Liver (tissue), 9 donors: ENCODE data around the gene COQ8B. TPM values are rescaled to one million over a fixed set of nuclear protein-coding genes. Genes with fewer than 3 reads are reported as not detected.

Source experiments
- DNase-seq: peaks from one replicate; pipeline ENCODE4 v3.0.0-alpha.2; 2017; ENCODE audit warnings: low spot score
- H3K27ac ChIP-seq, 2 donors: one replicate each; pipeline ENCODE4 v1.7.0; 2013; ENCODE audit warnings: inconsistent platforms in 2 of 2, low read length in 2 of 2, control low read depth in 1 of 2, low read depth in 1 of 2, mild to moderate bottlenecking in 1 of 2
- H3K27me3 ChIP-seq, 4 donors: one replicate each; pipeline versions ENCODE4 v1.6.1 to v1.7.0; 2013; ENCODE audit warnings: low read length in 3 of 4, inconsistent platforms in 1 of 4, mild to moderate bottlenecking in 1 of 4, moderate library complexity in 1 of 4; ENCODE audit not compliant: control insufficient read depth in 4 of 4, insufficient read depth in 4 of 4
- H3K36me3 ChIP-seq, 4 donors: one replicate each; pipeline versions ENCODE4 v1.6.1 to v1.7.0; 2013; ENCODE audit warnings: low read length in 3 of 4, mild to moderate bottlenecking in 3 of 4, low read depth in 1 of 4, moderate library complexity in 1 of 4; ENCODE audit not compliant: control insufficient read depth in 4 of 4, insufficient read depth in 3 of 4
- H3K4me1 ChIP-seq, 4 donors: one replicate each; pipeline versions ENCODE4 v1.6.1 to v1.7.0; 2013; ENCODE audit warnings: low read length in 3 of 4, mild to moderate bottlenecking in 3 of 4, moderate library complexity in 1 of 4; ENCODE audit not compliant: control insufficient read depth in 4 of 4, insufficient read depth in 4 of 4
- H3K4me3 ChIP-seq, 3 donors: one replicate each; pipeline versions ENCODE4 v1.6.1 to v1.7.0; 2013; ENCODE audit warnings: low read length in 3 of 3, control low read depth in 1 of 3, low read depth in 1 of 3, mild to moderate bottlenecking in 1 of 3
- H3K9ac ChIP-seq, 2 donors: one replicate each; pipeline ENCODE4 v1.7.0; 2013; ENCODE audit warnings: low read length in 2 of 2, mild to moderate bottlenecking in 2 of 2, moderate library complexity in 2 of 2, control low read depth in 1 of 2, low read depth in 1 of 2
- H3K9me3 ChIP-seq, 4 donors: one replicate each; pipeline versions ENCODE4 v1.6.1 to v1.7.0; 2013; ENCODE audit warnings: low read length in 3 of 4; ENCODE audit not compliant: control insufficient read depth in 4 of 4
- ATF3 ChIP-seq: IDR thresholded peaks from 2 replicates; pipeline ENCODE4 v1.6.1; 2016; ENCODE audit warnings: antibody characterized with exemption
- CTCF ChIP-seq: fragments of 150-350 bp; IDR thresholded peaks from 2 replicates; pipeline ENCODE4 v1.5.1; 2017; ENCODE audit warnings: improper control_type of control experiment, low read depth, low read length; ENCODE audit not compliant: missing input control
- EGR1 ChIP-seq, 2 donors: IDR thresholded peaks; 2 replicates each; pipeline ENCODE4 v1.6.1; 2016 to 2018; ENCODE audit warnings: antibody characterized with exemption in 2 of 2, low read depth in 2 of 2
- FOXA1 ChIP-seq: IDR thresholded peaks from 2 replicates; pipeline ENCODE4 v1.6.1; 2016; ENCODE audit warnings: antibody characterized with exemption
- FOXA2 ChIP-seq: IDR thresholded peaks from 2 replicates; pipeline ENCODE4 v1.6.1; 2016; ENCODE audit warnings: antibody characterized with exemption
- GABPA ChIP-seq, 2 donors: IDR thresholded peaks in 1 of 2; conservative IDR thresholded peaks in 1 of 2; 2 replicates each; pipeline ENCODE4 v1.6.1; 2016; ENCODE audit warnings: antibody characterized with exemption in 2 of 2, mild to moderate bottlenecking in 1 of 2, moderate library complexity in 1 of 2
- HNF4A ChIP-seq, 2 donors: conservative IDR thresholded peaks; 2 replicates each; pipeline ENCODE4 v1.6.1; 2016; ENCODE audit warnings: antibody characterized with exemption in 2 of 2, mild to moderate bottlenecking in 2 of 2
- HNF4G ChIP-seq: IDR thresholded peaks from 2 replicates; pipeline ENCODE4 v1.6.1; 2016; ENCODE audit warnings: antibody characterized with exemption
- JUND ChIP-seq, 2 donors: IDR thresholded peaks; 2 replicates each; pipeline ENCODE4 v1.6.1; 2016; ENCODE audit warnings: antibody characterized with exemption in 2 of 2
- MAX ChIP-seq: IDR thresholded peaks from 2 replicates; pipeline ENCODE4 v1.6.1; 2016; ENCODE audit warnings: antibody characterized with exemption
- RAD21 ChIP-seq, 2 donors: IDR thresholded peaks; 2 replicates each; pipeline ENCODE4 v1.6.1; 2016; ENCODE audit warnings: antibody characterized with exemption in 2 of 2, mild to moderate bottlenecking in 2 of 2
- REST ChIP-seq: IDR thresholded peaks from 2 replicates; pipeline ENCODE4 v1.6.1; 2016; ENCODE audit warnings: antibody characterized with exemption, mild to moderate bottlenecking
- RXRA ChIP-seq, 2 donors: IDR thresholded peaks; 2 replicates each; pipeline ENCODE4 v1.6.1; 2017 to 2018; ENCODE audit warnings: antibody characterized with exemption in 2 of 2, mild to moderate bottlenecking in 1 of 2
- SP1 ChIP-seq: IDR thresholded peaks from 2 replicates; pipeline ENCODE4 v1.6.1; 2018; ENCODE audit warnings: antibody characterized with exemption, mild to moderate bottlenecking
- TAF1 ChIP-seq: conservative IDR thresholded peaks from 2 replicates; pipeline ENCODE4 v1.6.1; 2016; ENCODE audit warnings: antibody characterized with exemption, mild to moderate bottlenecking
- YY1 ChIP-seq: IDR thresholded peaks from 2 replicates; pipeline ENCODE4 v1.6.1; 2016; ENCODE audit warnings: antibody characterized with exemption, mild to moderate bottlenecking
- ZBTB33 ChIP-seq: IDR thresholded peaks from 2 replicates; pipeline ENCODE4 v1.6.1; 2016; ENCODE audit warnings: antibody characterized with exemption
- WGBS: extraction: QIAGEN DNeasy Blood & Tissue Kit; methylation state at CpG from one replicate; pipeline ENCODE4 v1.1.7; 2013; 5-methylcytosine and 5-hydroxymethylcytosine counted together
- polyA plus RNA-seq, 2 donors: library from polyadenylated mRNA; stranded (reverse) in 1 of 2; unstranded in 1 of 2; fragments of 200-250 nt in 1 of 2; fragments of >200 nt in 1 of 2; fragmentation: Nextera tagmentation in 1 of 2; extraction: Ambion mirVana in 1 of 2; gene quantifications; one replicate each; pipeline versions ENCODE4 v1.2.1 to v1.2.3, GENCODE V29; 2013 to 2015
- total RNA-seq, 2 donors: library from RNA; depleted of rRNA; stranded (reverse); fragments of >200 nt; gene quantifications; one replicate each; pipeline ENCODE4 v1.2.3, GENCODE V29; 2014
- donor health status: healthy.
- donor health status: healthy.
- donor health status: healthy.
- donor health status: healthy.
- donor health status: healthy.

The COQ8B gene
- total and polyA plus RNA-seq, 4 donors: 6.4 to 30.6 (median 19.9) TPM

GRCh38 chr19:40674291-40674690, 42.4 kb downstream of the COQ8B start:
- TF ChIP-seq JUND (IDR thresholded peaks at IDR 0.05) (no peak), ATF3 (no peak), REST (no peak), FOXA1 (no peak), TAF1 (no peak), EGR1 (IDR thresholded peaks at IDR 0.05; ENCODE audit: low read depth in 2 of 2) (no peak), CTCF (no peak)
- no peak for DNase-seq
- no peaks in the 10 kb centered on the region for H3K9me3 ChIP-seq
- H3K9ac ChIP-seq: no peak overlapping the region
- peaks cover 10 to 41% (median 24%) of the 10 kb centered on the region in 4 donors for H3K36me3 ChIP-seq
- no peaks in the 10 kb centered on the region for H3K27me3 ChIP-seq
- no peak overlapping the region for H3K4me3 ChIP-seq
- no peak overlapping the region for H3K27ac ChIP-seq
- WGBS: 97% methylated on average over 3 of the region's 3 CpGs
- H3K4me1 ChIP-seq: no peaks in the 10 kb centered on the region

- H3K36me3 ChIP-seq: peaks cover 16 to 49% (median 28%) of the 10 kb centered on the region in 4 donors
- no peaks in the 10 kb centered on the region for H3K9me3 ChIP-seq
- no peak for TF ChIP-seq YY1
- no peak overlapping the region for H3K27ac ChIP-seq
- H3K27me3 ChIP-seq: no peaks in the 10 kb centered on the region
- 93% methylated on average over 11 of the region's 11 CpGs for WGBS
- H3K9ac ChIP-seq: no peak overlapping the region
- H3K4me1 ChIP-seq: no peaks in the 10 kb centered on the region
- H3K4me3 ChIP-seq: no peak overlapping the region
- no peak for DNase-seq
Measured at GRCh38 chr19:40673397-40673796, 43.3 kb downstream of the COQ8B start.

GRCh38 chr19:40672573-40673299, 44.0 kb downstream of the COQ8B start:
- 93% methylated on average over 7 of the region's 7 CpGs for WGBS
- DNase-seq: no peak
- Histone ChIP-seq H3K9ac (no peak overlapping the region), H3K9me3 (no peaks in the 10 kb centered on the region), H3K4me3 (no peak overlapping the region), H3K36me3 (peaks cover 14 to 46% (median 27%) of the 10 kb centered on the region in 4 donors), H3K4me1 (no peaks in the 10 kb centered on the region), H3K27ac (no peak overlapping the region), H3K27me3 (no peaks in the 10 kb centered on the region)
- TF ChIP-seq MAX: no peak
- no peak for TF ChIP-seq JUND (IDR thresholded peaks at IDR 0.05)
- no peak for TF ChIP-seq HNF4A (conservative IDR thresholded peaks at IDR 0.05)
- no peak for TF ChIP-seq CTCF
- no peak for TF ChIP-seq ZBTB33
- no peak for TF ChIP-seq RAD21 (IDR thresholded peaks at IDR 0.05)
- TF ChIP-seq FOXA1: no peak
- no peak for TF ChIP-seq TAF1
- TF ChIP-seq HNF4G: no peak
- TF ChIP-seq GABPA (IDR thresholded peaks at IDR 0.05 in 1 of 2, conservative IDR thresholded peaks at IDR 0.05 in 1 of 2): no peak
- TF ChIP-seq EGR1 (IDR thresholded peaks at IDR 0.05; ENCODE audit: low read depth in 2 of 2): no peak
- no peak for TF ChIP-seq RXRA (IDR thresholded peaks at IDR 0.05)
- no peak for TF ChIP-seq YY1
- no peak for TF ChIP-seq FOXA2
- no peak for TF ChIP-seq SP1
